Activated naive CD4-positive, alpha-beta T cell treated with anti-CD3 and anti-CD28 coated beads, Interleukin-2, amount 50 U/mL, for 72 hours (primary cell): ENCODE data around the gene TPSB2. TPM values are rescaled to one million over a fixed set of nuclear protein-coding genes. Genes with fewer than 3 reads are reported as not detected.
A peak's percentile ranks its signal among the peaks of the same experiment; 100 is the strongest.
"Not testable (repeated sequence)": the region's sequence is repeated elsewhere in the genome, so short reads cannot be mapped to it uniquely, and the experiment has no call there.

ENCODE experiments used
- ATAC-seq, 2 donors: fragments of 150-1000 bp; cut with Tn5 transposase; 2 replicates each; pipeline ENCODE4 v1.10.0; 2021; ENCODE audit warnings: mild to moderate bottlenecking in 2 of 2, moderate library complexity in 2 of 2
- DNase-seq, 2 donors: peaks; one replicate each; pipeline ENCODE4 v3.0.0; 2021 to 2022; ENCODE audit warnings: low spot score in 2 of 2
- H3K27ac Mint-ChIP-seq, 2 donors: one replicate each; pipeline ENCODE4 v1.8.0; 2022; ENCODE audit warnings: mild to moderate bottlenecking in 2 of 2, mixed read lengths in 2 of 2
- H3K36me3 Mint-ChIP-seq, 2 donors: one replicate each; pipeline ENCODE4 v1.8.0; 2022; ENCODE audit warnings: mixed read lengths in 2 of 2
- H3K9me3 Mint-ChIP-seq, 2 donors: one replicate each; pipeline ENCODE4 v1.8.0; 2022; ENCODE audit warnings: mixed read lengths in 2 of 2
- total RNA-seq, 2 donors: library from RNA; stranded (reverse); gene quantifications; one replicate each; pipeline ENCODE4 v1.2.3, GENCODE V29; 2022

Gene TPSB2
- total RNA-seq, 2 donors from 2014 or later = 1.3 TPM; not detected in 1

- Mint-ChIP-seq H3K9me3 (peaks cover 0 to 5% of the 10 kb centered on the region in 2 donors), H3K36me3 (no peaks in the 10 kb centered on the region), H3K27ac (no peak overlapping the region)
- ATAC-seq (no peak), DNase-seq (no peak)
Observed at GRCh38 chr16:1202274-1202673, 27.7 kb downstream of the TPSB2 start.

- DNase-seq = no peak
- ATAC-seq = no peak
- no peaks in the 10 kb centered on the region for H3K36me3 Mint-ChIP-seq
- peaks cover 0 to 5% of the 10 kb centered on the region in 2 donors for H3K9me3 Mint-ChIP-seq
- H3K27ac Mint-ChIP-seq = no peak overlapping the region
Observed at GRCh38 chr16:1201444-1201843, 28.5 kb downstream of the TPSB2 start.

GRCh38 chr16:1200014-1200627 lies 29.9 kb downstream of the TPSB2 start:
- peaks cover 0 to 5% of the 10 kb centered on the region in 2 donors for H3K9me3 Mint-ChIP-seq
- ATAC-seq (no peak), DNase-seq (no peak)
- H3K27ac Mint-ChIP-seq = no peak overlapping the region
- no peaks in the 10 kb centered on the region for H3K36me3 Mint-ChIP-seq

- ATAC-seq (peak in 1 of 2 donors; percentile 32), DNase-seq (no peak)
- Mint-ChIP-seq H3K36me3 (no peaks in the 10 kb centered on the region), H3K9me3 (peaks cover 0 to 5% of the 10 kb centered on the region in 2 donors), H3K27ac (no peak overlapping the region)
Observed at GRCh38 chr16:1199347-1200013, 30.5 kb downstream of the TPSB2 start.

GRCh38 chr16:1198671-1199346 lies 31.2 kb downstream of the TPSB2 start:
- H3K36me3 Mint-ChIP-seq, DNase-seq, H3K9me3 Mint-ChIP-seq, H3K27ac Mint-ChIP-seq, ATAC-seq: not testable (repeated sequence)

GRCh38 chr16:1198194-1198593 lies 31.8 kb downstream of the TPSB2 start:
- Mint-ChIP-seq H3K9me3 (peaks cover 0 to 5% of the 10 kb centered on the region in 2 donors), H3K27ac (no peak overlapping the region), H3K36me3 (no peaks in the 10 kb centered on the region)
- ATAC-seq (no peak), DNase-seq (no peak)

- H3K36me3 Mint-ChIP-seq = no peaks in the 10 kb centered on the region
- H3K9me3 Mint-ChIP-seq = peaks cover 0 to 5% of the 10 kb centered on the region in 2 donors
- DNase-seq = no peak
- no peak for ATAC-seq
- H3K27ac Mint-ChIP-seq = no peak overlapping the region
Observed at GRCh38 chr16:1197237-1197866, 32.6 kb downstream of the TPSB2 start.

GRCh38 chr16:1196494-1196893 lies 33.5 kb downstream of the TPSB2 start:
- DNase-seq = no peak
- H3K9me3 Mint-ChIP-seq = peaks cover 0 to 5% of the 10 kb centered on the region in 2 donors
- ATAC-seq = no peak
- no peak overlapping the region for H3K27ac Mint-ChIP-seq
- no peaks in the 10 kb centered on the region for H3K36me3 Mint-ChIP-seq

GRCh38 chr16:1195393-1195666 lies 34.7 kb downstream of the TPSB2 start:
- ATAC-seq (no peak), DNase-seq (no peak)
- no peak overlapping the region for H3K27ac Mint-ChIP-seq

GRCh38 chr16:1194665-1195392 lies 35.2 kb downstream of the TPSB2 start:
- Mint-ChIP-seq H3K9me3 (peaks cover 0 to 3% of the 10 kb centered on the region in 2 donors), H3K36me3 (no peaks in the 10 kb centered on the region), H3K27ac (no peak overlapping the region)
- peak in 1 of 2 donors; percentile 55 for DNase-seq
- peak in 1 of 2 donors; percentile 50 for ATAC-seq

More at GRCh38 chr16:1195393-1195666, 34.7 kb downstream of the TPSB2 start:
- Mint-ChIP-seq H3K36me3 (no peaks in the 10 kb centered on the region), H3K9me3 (peaks cover 0 to 5% of the 10 kb centered on the region in 2 donors)

- Mint-ChIP-seq H3K9me3 (no peaks in the 10 kb centered on the region), H3K27ac (no peak overlapping the region), H3K36me3 (no peaks in the 10 kb centered on the region)
- no peak for ATAC-seq
- DNase-seq = no peak
Observed at GRCh38 chr16:1193825-1194581, 36.0 kb downstream of the TPSB2 start.

- ATAC-seq (no peak), DNase-seq (no peak)
- H3K36me3 Mint-ChIP-seq = no peaks in the 10 kb centered on the region
- no peaks in the 10 kb centered on the region for H3K9me3 Mint-ChIP-seq
- H3K27ac Mint-ChIP-seq = no peak overlapping the region
Observed at GRCh38 chr16:1193143-1193824, 36.7 kb downstream of the TPSB2 start.

GRCh38 chr16:1192384-1193073 lies 37.5 kb downstream of the TPSB2 start:
- Mint-ChIP-seq H3K36me3 (no peaks in the 10 kb centered on the region), H3K9me3 (no peaks in the 10 kb centered on the region), H3K27ac (no peak overlapping the region)
- no peak for ATAC-seq
- DNase-seq = no peak

- not testable (repeated sequence) for H3K36me3 Mint-ChIP-seq, H3K9me3 Mint-ChIP-seq, DNase-seq, ATAC-seq, H3K27ac Mint-ChIP-seq
Observed at GRCh38 chr16:1190789-1191188, 39.2 kb downstream of the TPSB2 start.

- ATAC-seq (no peak), DNase-seq (no peak)
- H3K9me3 Mint-ChIP-seq = no peaks in the 10 kb centered on the region
- no peak overlapping the region for H3K27ac Mint-ChIP-seq
- no peaks in the 10 kb centered on the region for H3K36me3 Mint-ChIP-seq
Observed at GRCh38 chr16:1189455-1189854, 40.5 kb downstream of the TPSB2 start.
